ENCODE measurements around the gene TLL1.

- no peak for TF ChIP-seq CTCF (IDR thresholded peaks at IDR 0.05)
- no peak for TF ChIP-seq POLR2A (IDR thresholded peaks at IDR 0.05)
Observed at GRCh38 chr4:165874072-165874790, 1.2 kb downstream of the TLL1 start.

All from body of pancreas (tissue), 4 donors.